ENCODE data around the gene TBC1D16.

The TBC1D16 gene

DNA sequence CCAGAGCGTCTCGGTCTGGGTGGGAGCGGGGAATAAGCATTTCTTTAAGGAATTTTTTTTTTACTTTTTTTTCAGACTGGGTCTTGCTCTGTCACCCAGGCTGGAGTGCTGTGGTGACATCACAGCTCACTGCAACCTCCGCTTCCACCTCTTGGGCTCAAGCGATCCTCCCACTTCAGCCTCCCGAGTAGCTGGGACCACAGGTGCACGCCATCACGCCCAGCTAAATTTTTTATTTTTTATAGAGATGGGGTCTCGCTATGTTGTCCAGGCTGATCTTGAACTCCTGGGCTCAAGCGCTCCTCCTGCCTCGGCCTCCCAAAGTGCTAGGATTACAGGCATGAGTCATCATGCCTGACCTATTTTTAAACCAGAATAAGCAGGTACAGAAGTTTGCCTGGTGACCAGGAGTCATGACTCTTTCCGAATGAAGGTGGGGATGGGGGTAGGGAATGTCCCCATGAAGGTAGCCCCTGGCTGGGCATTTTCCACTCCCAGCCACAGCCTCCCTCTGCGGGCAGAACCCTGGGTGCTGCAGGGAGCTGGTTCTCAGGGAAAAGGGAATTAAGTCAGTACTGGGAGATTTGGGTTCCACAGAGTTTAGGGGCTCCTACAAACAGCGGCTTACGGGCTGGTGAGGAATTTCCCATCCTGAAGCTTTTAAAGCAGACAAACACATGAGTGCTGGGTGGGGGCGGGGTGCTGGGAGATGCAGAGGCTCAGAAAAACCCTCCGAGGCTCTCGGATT is 48.3 kb downstream of the TBC1D16 start:
- no peak for FAIRE-seq

DNA sequence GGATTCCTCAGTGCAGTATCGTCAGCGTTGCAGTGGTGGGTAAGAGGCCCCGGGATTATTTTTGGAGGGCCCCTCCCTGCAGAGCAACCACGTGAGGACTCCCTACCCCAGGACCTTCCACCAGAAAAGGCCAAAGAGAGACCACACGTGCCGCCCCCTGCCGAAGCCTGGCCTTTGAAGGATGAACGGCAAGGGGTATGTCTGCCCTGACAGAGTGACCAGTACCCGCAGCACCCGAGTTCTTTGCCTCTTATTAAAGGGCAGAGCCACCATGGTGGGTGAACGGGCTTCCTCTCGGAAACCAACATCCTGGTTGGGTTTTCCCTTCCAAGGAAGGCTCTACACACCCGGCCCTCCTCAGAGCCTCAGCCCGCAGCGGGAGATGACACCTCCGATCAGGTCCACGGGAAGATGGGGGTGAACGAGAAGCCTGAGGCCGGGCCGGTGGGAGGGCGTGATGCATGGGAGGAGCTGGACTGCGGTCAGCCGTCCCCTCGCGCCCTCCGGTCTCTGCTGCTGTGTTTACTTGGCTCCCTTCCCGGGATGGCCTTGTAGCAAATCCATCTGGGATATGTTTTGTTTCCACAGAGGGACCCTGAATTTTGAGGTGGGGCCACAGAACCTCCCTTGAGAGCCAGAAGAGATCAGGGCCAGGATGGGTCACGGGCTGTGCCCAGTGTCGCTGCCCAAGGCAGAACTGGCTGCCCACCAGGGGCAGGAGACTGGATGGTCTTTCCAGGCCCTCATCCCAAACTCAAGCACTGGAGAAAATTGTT is 49.1 kb downstream of the TBC1D16 start:
- FAIRE-seq: no peak

DNA sequence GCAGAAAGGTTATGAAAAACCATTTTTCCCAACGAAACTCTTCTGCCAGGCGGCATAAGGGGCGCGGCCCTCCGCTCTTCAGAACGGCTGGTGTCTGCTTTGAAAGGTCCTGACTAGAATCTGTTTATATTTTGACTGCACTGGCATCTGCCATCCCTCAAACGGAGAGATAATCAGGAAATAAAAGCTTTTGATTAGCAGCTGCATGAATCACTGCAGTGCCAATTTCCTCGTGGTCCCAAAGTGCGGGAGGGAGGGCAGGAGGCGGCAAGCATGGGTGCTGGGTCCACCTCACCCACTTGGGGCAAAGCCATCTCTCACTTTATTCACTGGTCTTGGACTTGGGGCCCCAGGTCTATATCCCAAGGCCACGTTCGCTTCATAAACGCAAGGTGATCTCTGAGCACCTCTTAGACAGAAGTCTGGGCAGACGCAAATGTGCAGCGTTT is 49.7 kb downstream of the TBC1D16 start:
- FAIRE-seq: no peak

DNA sequence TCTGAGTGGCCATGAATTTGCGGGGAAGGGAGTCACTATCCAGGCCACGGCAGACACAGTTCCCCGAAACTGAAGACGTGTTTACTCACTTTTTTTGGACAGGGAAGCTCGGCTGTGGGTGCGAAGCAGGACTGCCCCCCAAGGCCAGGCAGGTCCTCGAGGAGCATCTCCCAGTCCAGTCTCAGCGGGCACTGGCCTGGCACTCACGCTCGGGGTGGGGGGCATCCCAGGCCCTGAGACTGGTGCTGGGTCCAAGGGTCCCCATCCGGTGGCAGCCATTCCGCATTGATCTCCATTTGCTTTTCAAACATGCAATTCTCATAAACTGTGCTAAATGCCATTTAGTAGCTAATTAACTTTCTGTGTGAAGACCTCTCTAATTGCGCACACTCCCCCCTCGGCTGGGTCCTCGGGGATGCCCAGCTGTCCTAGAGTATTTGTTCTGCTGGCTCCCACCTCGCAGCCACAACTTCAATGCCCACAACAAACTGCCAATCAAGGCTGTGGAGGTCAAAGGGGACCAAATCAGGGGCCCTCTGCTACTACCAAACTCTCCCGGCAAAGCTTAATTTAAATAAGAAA is 50.2 kb downstream of the TBC1D16 start:
- no peak for FAIRE-seq

DNA sequence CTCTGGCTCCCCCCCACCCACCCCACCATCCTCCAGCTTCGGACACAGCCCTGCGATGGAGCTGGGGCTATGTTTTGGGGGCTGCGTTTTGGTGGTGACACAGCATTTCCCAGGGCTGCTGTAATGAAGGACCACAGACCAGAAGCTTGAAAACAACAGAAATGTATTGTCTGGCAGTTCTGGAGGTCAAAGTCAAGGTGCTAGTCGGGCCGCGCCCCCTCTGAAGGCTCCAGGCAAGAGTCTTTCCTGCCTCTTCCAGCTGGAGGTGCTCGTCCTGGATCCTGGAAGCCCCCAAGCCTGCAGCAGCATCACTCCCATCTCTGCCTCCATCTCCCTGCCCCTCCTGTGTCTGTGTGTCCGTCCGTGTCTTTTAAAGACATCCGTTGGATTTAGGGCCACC is 50.8 kb downstream of the TBC1D16 start:
- no peak for FAIRE-seq

- FAIRE-seq: no peak
Observed at GRCh38 chr17:79984045-79984840, 51.4 kb downstream of the TBC1D16 start.

DNA sequence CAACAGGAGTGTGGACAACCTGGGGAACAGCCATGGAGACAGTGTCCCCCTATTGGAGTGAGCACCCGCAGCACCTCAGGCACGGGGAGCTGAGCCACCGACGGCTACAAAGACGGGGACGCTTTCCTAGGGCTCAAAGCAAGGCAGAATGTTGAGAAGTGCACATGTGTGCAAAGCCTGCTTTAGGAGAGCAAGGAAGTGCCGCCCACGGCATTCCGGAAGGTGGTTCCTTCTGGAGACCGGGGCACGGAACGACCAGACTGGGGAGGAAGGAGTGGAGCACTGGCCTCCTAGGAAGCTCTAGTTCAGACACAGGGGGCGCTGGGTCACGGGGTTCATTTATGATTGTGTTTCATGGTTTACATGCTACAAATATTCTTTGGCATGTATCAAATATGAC is 52.2 kb downstream of the TBC1D16 start:
- no peak for FAIRE-seq

DNA sequence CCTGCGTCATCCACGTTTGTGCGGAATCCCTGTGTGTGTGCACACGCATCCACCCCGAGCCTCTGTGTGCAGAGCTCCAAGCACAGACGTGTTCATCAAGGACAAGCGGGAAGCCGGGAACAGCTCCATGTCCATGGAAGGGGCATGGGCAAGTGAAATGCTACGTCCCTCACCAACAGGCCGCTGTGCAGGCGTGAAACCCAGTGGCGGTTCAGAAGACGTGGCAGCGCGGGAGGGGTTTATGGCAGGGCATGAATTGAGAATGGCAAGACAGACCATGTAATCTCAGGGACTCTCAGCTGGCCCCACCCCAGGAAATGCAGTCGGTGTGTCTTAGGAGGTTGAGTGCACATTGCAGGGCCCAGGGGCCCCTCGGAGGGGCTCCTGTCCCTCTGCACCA is 52.7 kb downstream of the TBC1D16 start:
- no peak for FAIRE-seq

GRCh38 chr17:79981661-79982101 is 54.0 kb downstream of the TBC1D16 start:
- no peak for FAIRE-seq

DNA sequence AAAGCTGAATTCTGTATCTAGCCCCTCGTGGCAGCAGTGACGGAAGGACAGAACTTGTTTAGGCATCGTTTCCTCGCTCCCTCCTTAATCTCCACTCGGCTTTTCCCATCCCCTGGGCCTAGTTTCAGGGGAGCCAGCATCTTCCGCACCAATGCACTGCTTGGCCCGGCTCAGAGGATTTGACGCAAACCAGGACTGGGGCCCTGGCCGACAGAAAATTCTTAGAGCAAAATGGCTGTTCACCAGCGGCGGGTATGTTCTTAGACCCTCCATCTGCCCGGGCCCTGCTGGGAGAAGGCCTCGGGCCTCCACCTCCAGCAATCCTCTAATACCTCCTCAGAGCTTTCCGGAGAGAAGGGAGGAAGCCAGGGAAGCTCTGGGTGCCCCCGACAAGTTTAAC is 54.6 kb downstream of the TBC1D16 start:
- FAIRE-seq: no peak

DNA sequence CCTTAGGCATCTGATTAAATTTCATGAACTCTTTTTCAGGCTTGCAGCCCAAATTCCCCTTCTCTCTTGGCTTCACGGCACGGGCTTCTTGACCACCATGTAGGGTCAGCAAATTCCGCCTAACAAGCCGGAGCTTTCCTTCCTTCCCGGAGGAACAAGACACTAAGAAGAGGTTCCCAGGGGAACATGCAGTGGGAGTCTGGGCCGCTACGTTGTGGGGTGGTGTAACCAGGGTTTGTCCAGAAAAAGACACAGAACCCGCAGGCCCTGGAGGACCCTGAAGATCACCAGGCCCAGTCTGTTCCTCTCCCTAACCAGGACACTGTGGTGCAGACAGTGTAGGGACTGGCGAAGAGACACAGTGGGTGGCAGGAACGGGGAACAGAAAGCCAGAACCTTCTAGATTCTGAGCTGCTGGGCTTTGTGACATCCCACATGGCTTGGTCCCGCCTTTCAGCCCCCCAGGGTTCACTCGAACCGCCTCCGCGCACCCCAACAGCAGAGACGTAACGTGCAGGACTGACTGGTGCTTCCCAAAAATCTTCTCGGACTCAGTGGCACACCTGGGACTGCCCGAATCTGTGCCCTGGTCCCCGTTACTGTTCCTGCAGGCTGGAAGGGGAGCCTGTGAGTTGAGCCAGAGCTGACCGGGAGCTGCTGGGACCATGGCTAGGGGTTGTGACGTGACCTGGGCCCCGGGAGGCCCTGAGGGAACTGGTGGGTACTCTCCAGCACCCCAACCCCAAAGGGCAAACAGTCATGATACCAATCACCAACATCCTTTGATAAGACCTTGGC is 55.2 kb downstream of the TBC1D16 start:
- FAIRE-seq: no peak

DNA sequence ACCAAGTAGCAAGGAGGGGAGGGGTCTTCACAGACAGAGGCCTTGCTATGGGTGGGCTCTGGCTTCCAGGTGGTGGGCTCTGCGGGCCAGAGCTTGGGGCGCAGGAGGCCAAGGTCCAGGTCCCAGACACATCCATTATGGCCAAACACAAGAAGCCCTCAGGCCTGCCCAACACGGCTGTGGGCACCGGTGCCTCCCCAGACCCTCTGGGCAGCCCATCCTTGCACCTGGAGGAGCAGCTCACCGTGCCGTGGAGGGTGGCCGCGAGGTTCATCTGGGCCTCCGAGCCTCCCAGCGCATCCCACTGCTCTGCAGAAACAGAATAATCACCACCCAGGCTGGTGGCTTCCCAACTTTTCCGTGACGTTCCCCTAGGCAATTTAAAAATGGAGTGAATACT is 55.9 kb downstream of the TBC1D16 start:
- FAIRE-seq: no peak

DNA sequence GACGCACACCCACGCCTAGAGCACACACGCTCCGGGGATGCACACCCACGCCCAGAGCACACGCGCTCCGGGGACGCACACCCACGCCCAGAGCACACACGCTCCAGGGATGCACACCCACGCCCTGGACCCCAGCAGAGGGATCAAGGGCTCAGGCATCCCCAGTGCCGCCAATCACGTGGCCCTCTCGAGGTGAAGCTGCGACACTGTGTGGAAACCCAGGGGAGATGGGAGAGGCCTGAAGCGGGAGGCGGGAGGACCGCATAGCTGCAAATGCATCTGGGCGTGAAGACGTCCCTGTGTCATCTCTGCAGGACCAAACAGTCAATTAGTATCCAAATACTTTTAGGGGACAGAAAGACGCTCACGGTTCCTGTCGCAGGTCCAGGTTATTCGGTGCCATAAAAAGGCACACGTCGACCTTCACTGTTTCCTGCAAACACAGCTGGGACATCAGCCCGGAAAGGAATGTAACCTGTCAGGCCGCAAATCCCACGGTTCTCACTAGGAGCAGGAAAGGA is 56.4 kb downstream of the TBC1D16 start:
- no peak for FAIRE-seq

- no peak for FAIRE-seq
Observed at GRCh38 chr17:79978548-79978855, 57.2 kb downstream of the TBC1D16 start.

GRCh38 chr17:79977708-79978547 is 57.7 kb downstream of the TBC1D16 start:
- no peak for FAIRE-seq

DNA sequence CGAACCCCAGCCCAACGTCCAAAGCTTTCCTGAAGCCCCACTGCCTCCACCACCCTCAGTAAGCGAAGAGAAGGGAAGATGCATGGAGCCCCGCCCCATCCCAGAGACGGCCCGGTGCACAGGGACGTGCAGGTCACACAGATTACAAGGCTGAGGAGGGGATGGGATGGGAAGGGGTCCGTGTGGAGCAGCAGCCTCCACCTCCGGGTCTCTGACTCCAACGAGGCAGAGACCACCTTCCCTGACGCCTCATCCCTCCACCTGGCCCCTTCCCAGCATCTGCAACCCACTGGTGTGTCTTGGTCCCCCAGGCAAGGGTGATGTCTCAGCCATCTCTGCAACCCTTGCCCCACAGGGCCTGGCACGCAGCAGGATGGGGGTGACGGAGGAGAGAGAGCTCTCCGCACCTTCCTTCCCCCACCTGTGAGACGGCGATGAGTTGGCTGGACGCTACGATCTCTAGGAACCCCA is 58.5 kb downstream of the TBC1D16 start:
- FAIRE-seq: no peak

- FAIRE-seq: no peak
Observed at GRCh38 chr17:79976451-79976850, 59.2 kb downstream of the TBC1D16 start.

DNA sequence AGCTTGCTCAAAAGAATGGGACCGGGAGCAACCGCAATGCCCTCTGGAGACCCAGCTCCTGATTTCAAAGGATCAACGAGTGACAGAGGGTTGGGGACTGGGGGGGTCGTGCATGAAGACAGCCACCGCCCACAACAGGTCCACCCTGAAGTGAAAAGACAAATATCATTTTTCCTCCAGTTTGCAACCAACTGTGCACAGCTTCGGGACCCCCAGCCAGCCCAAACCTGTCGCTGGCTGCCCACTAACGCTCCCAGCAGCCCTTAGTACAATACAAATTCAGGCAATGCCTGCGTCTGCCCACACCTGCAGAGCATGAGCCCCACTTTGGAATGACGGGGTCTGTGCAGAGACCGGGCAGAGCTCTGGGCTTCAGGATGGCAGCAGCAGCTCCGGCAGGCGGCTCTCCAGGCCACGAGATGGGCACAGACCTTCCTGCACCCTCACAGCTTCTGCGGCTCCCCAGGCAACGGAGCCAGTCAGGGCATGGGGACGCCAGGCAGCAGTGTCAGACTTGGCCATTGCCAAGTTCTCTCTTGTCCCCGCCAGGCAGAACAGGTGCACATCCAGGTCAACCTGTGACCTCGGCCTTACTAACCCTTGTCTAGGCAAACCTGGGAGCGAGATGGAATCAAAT is 60.1 kb downstream of the TBC1D16 start:
- no peak for FAIRE-seq

- no peak for FAIRE-seq
Observed at GRCh38 chr17:79974566-79975497, 60.8 kb downstream of the TBC1D16 start.
